AG04450 (cell line): ENCODE data around the gene PRCP. TPM values are rescaled to one million over a fixed set of nuclear protein-coding genes. Genes with fewer than 3 reads are reported as not detected.
"Not testable (repeated sequence)": the region's sequence is repeated elsewhere in the genome, so short reads cannot be mapped to it uniquely, and the experiment has no call there.

Source experiments
- CTCF ChIA-PET: fragments of 300-600, 350-600 bp; formaldehyde crosslinking; extraction: SDS; loops from one replicate; lab custom pipeline; 2022; ENCODE audit warnings: antibody characterized with exemption, inconsistent platforms; lab: Charles Lee
- POLR2A ChIA-PET: fragments of 350-600 bp; formaldehyde crosslinking; extraction: SDS; loops from one replicate; lab custom pipeline; 2021; ENCODE audit warnings: antibody characterized with exemption, inconsistent platforms; lab: Yijun Ruan, JAX
- DNase-seq: peaks from one replicate; pipeline ENCODE4 v3.0.0-alpha.2; 2011; ENCODE audit warnings: low read depth, low spot score
- H3K27ac ChIP-seq: one replicate; pipeline ENCODE4 v1.5.1; 2012; ENCODE audit warnings: low read depth, low read length, control low read depth
- H3K27me3 ChIP-seq: one replicate; pipeline ENCODE4 v1.6.0; 2012; ENCODE audit warnings: low read length; ENCODE audit not compliant: control insufficient read depth, insufficient read depth
- H3K4me3 ChIP-seq: 2 replicates; pipeline ENCODE4 v1.5.1; 2011; ENCODE audit warnings: mild to moderate bottlenecking, low read depth, low read length, control low read depth
- H3K9me3 ChIP-seq: 2 replicates; pipeline ENCODE4 v1.5.1; 2012; ENCODE audit warnings: low read length; ENCODE audit not compliant: control insufficient read depth, insufficient read depth
- CTCF ChIP-seq: IDR thresholded peaks from 2 replicates; pipeline ENCODE4 v1.5.1; 2011; ENCODE audit warnings: low read depth, low read length, control low read depth, inconsistent platforms
- polyA plus RNA-seq: library from polyadenylated mRNA; depleted of rRNA; stranded (reverse); fragments of >200 nt; gene quantifications from 2 replicates; pipeline ENCODE4 v1.2.3, GENCODE V29; 2011

The PRCP gene
- polyA plus RNA-seq, 1 experiment, result 157 TPM

GRCh38 chr11:82858556-82859091 lies 41.6 kb downstream of the PRCP start:
- ChIA-PET POLR2A (no interaction called here), CTCF (interaction anchor here (0.6 to 4.7 kb wide), 5 partner anchors 9 to 392 kb away, joined by 4 to 39 read pairs (median 10); no protein-coding TSS in a partner anchor)
- Histone ChIP-seq H3K27me3 (no peaks in the 10 kb centered on the region), H3K4me3 (peak overlapping the region; percentile 14), H3K27ac (peak overlapping the region; percentile 95), H3K9me3 (no peaks in the 10 kb centered on the region)
- TF ChIP-seq CTCF, result no peak
- DNase-seq, result peak; percentile 23

GRCh38 chr11:82858133-82858532 lies 42.1 kb downstream of the PRCP start:
- CTCF ChIA-PET, result interaction anchor here (0.6 to 4.7 kb wide), 2 partner anchors 10 to 344 kb away, joined by 6 to 39 read pairs; no protein-coding TSS in a partner anchor
- peak overlapping the region; percentile 14 for H3K4me3 ChIP-seq
- no peak for TF ChIP-seq CTCF
- POLR2A ChIA-PET, result no interaction called here
- no peaks in the 10 kb centered on the region for H3K9me3 ChIP-seq
- H3K27ac ChIP-seq, result peak overlapping the region; percentile 95
- no peaks in the 10 kb centered on the region for H3K27me3 ChIP-seq
- no peak for DNase-seq

GRCh38 chr11:82857145-82857544 lies 43.1 kb downstream of the PRCP start:
- CTCF ChIA-PET, result interaction anchor here (4.7 kb wide), 1 partner anchor 11 kb away, joined by 39 read pairs; no protein-coding TSS in a partner anchor
- no peak overlapping the region for H3K27ac ChIP-seq
- H3K27me3 ChIP-seq, result no peaks in the 10 kb centered on the region
- no peak for TF ChIP-seq CTCF
- POLR2A ChIA-PET, result interaction anchor here (0.7 kb wide), 1 partner anchor 303 kb away, joined by 3 read pairs; no protein-coding TSS in a partner anchor
- DNase-seq, result no peak
- H3K4me3 ChIP-seq, result no peak overlapping the region
- H3K9me3 ChIP-seq, result no peaks in the 10 kb centered on the region

- no peaks in the 10 kb centered on the region for H3K9me3 ChIP-seq
- no peak overlapping the region for H3K4me3 ChIP-seq
- ChIA-PET POLR2A (no interaction called here), CTCF (interaction anchor here (6.4 kb wide), 1 partner anchor 11 kb away, joined by 72 read pairs; no protein-coding TSS in a partner anchor)
- H3K27me3 ChIP-seq, result no peaks in the 10 kb centered on the region
- no peak overlapping the region for H3K27ac ChIP-seq
- no peak for TF ChIP-seq CTCF
- DNase-seq, result no peak
Measured at GRCh38 chr11:82855616-82856015, 44.6 kb downstream of the PRCP start.

- H3K4me3 ChIP-seq, POLR2A ChIA-PET, H3K9me3 ChIP-seq, H3K27me3 ChIP-seq, H3K27ac ChIP-seq, DNase-seq: not testable (repeated sequence)
- CTCF ChIA-PET, result interaction anchor here (6.4 kb wide), 1 partner anchor 12 kb away, joined by 72 read pairs; no protein-coding TSS in a partner anchor
Measured at GRCh38 chr11:82854916-82855315, 45.3 kb downstream of the PRCP start.
